Hematopoietic multipotent progenitor cell treated with erythropoietin and hydrocortisone succinate and interleukin-3 and kit ligand, for 8 days (in vitro differentiated cells): ENCODE results near the gene TRAM2.

Experiments used
- DNase-seq: peaks from one replicate; pipeline ENCODE4 v3.0.0-alpha.2; 2015

Gene TRAM2

DNA sequence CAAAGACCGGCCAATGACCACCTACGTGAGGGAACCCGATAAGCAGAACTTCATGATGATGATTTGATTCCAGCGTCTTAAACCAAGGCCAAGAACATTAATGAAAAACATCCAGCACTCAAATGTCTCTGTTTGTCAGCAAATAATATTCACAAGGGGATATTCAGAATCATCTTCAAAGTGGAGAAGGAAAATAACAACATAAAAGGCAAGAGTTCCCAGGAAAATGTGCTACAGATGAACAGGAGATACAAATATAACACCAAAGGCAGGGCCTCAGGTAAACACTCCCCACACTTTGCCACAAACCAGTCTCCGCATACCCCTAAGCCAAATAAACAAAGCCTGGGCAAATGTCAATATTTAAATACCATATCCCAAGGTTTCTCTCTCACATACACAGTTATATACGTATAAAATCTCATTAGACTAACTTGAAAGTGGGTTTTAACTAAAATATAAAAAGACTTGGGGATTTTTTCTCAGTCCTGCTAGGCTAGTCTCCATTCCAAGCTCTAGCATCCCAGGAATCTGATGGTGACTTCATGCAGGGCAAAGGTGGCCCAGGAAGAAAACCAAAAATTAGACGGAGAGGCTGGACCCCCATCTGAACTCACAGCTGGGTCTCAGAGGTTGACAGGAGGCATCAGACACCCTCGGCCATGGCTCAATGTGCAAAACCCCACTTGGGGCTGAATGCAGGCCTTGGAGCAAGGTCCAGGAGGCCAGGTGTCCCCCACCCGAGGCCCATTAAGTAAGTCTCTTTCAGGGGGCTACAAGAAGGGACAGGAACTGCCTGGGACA is 32.1 kb downstream of the TRAM2 start:
- no peak for DNase-seq

DNA sequence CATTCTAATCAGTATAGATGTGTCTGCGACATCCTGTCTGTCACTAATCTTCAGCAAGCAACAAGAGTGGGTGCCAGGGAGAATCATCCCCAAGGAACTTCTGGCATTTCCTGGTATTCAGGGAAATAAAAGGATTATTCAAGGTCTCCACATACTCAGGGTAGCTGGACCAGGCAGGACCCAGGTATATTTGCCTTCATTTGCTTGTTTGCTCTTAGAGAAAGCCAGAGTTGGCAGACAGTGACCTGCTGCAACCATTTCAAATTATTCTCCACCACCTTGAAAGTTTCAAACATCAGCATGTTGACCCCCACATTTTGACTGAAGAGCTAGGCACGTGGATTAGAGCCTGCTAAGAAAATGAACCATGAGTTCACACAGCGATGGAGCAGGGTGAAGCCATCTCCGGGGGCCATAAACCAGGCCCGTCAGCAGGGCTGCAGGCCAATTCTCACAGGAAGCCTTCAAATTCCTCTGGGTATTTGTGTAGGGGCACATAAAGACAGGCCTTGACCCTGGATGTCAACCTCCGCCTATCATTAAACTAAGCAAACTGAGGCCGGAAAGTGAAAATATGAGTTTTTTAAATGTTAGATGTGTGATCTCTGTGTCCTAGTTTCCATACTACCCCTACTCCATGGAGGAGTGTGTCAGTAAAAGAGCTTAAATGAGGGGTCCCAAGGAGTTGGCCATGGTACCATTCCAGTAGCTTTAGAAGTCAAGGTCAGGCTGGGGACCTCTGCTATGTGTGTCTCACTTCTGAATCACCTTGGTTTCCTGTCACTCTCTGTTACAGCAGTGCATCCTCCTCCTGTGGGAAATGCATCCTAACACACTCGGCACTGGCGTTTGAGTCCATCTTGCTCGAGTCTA is 32.9 kb downstream of the TRAM2 start:
- DNase-seq, result no peak

DNA sequence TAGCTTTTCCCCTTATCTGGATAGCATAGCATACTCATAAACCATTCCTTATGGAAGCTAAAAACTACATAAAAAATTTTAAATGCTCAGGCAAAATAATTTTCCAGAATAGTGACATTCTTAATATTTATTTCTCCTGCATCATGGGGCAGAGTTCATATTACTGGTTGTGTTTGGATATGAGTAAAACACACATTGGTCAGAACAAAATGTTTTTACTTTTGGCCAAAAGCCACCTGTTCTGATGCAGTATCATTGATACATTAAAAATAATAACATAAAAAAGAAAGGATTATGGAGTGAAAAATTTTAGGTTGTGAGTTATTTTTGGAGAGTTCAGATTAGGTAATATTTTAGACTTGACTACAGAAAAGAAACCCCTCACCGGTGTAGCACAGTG is 33.6 kb downstream of the TRAM2 start:
- DNase-seq, result no peak

DNA sequence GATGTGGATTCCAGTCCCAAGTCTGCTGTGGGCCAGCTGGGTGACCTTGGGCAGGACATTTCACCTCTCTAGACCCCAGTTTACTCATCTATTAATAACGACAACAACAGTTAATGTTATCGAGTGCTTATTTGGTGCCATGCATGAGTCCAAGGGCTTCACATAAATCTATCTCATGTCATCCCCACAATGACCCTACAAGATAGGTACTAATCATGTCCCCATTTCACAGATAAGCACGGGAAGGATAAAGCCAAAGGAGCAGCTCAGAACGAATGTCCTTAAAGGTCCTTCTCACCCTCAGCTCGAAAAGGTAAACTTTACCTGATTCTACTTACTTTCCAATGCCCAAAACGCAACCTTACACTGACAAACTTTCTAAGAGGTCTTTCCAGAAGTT is 35.7 kb downstream of the TRAM2 start:
- no peak for DNase-seq

DNA sequence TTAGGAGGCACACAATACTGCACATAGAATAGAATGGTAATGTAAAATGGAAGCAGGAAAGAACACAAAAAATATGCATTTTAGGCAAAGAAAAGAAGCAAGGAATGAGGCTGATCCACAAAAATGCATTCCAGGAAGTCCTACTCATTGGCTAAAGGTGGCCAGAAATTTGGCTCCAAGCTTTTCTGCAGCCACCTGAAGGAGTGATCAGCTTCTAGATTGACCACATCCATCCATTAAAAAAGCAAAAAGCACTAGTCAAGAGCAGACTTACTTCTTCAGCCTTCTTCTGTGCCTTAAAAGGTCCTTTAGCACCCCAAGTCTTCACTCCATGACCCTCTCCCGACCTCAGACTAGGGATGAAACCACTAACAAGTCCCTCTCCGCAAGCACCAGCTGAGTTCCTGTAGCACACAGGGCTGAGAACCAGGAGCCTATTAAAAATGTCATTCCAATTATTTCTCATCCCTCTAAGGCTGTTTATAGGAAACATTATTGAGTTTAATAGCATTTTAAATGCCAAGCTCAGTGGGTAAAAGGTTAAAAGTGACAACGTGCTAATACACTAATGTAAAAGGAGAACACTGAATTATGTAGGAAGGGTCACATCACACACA is 36.5 kb downstream of the TRAM2 start:
- DNase-seq, result no peak

DNA sequence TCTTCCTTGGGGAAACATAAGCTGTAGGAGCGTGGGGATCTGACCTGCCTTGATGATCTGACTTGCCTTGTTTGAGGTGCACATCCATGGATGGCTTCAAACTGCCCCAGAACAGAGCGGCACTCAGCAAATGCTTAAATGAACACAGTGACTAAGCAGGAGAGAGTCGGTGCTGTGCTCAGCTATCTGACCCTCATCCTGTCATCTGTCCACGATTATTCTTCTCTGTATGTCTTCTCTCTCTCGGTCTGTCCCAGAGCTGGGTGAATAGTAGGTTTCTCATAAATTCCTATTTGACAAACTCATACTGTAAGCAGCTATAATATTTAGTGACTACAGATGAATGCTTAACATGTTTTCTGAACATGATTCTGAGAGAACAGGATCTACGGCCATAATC is 37.3 kb downstream of the TRAM2 start:
- no peak for DNase-seq

DNA sequence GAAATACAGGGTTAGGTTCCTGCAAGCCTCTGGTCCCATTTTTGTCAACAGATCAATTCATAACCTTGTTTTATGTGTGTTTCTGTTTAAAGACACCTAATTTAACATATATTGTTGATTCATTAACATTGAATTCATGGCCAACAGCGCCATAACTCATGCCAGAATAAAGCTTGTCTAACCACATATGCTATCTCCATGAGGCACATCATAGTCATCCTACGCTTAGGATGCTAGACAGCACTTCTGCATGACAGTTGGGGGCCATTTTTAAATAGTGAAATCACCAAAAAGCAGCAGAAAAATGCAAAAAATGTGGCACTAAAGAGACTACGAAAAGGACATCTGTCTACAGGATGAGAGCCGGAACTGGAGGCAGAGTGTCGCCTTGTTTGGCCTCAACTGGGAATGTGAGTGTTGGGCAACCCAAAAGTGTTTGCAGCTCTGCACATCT is 37.9 kb downstream of the TRAM2 start:
- DNase-seq, result no peak

DNA sequence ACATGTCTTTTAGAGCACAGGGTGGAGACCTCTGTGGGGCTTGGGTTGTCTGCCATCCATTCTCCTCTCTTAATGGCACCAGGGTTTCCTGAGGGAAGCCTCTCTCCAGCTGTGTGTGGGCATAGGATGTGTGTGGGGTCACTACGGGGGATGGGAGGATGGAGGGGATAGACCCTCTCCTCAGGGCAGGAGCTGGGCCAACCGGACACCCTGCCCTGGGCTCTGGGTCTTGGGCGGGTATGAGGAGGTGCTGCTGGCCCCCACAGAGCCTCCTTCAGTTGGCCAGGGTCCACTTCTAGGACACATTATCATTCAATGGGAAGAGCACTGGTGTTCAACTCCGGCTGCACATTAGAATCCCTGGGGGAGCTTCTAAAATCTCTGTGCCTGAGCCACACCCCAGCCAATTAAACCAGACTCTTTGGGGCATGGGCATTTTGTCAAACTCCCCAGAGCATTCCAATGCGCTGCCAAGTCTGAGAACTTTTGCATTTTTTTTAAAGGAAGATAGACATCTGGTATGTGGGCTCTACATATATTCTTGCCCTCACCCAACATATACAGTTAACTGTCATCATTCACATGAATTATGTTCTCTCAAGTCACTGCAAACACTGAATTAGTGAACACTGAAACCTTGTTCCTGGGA is 38.5 kb downstream of the TRAM2 start:
- no peak for DNase-seq

DNA sequence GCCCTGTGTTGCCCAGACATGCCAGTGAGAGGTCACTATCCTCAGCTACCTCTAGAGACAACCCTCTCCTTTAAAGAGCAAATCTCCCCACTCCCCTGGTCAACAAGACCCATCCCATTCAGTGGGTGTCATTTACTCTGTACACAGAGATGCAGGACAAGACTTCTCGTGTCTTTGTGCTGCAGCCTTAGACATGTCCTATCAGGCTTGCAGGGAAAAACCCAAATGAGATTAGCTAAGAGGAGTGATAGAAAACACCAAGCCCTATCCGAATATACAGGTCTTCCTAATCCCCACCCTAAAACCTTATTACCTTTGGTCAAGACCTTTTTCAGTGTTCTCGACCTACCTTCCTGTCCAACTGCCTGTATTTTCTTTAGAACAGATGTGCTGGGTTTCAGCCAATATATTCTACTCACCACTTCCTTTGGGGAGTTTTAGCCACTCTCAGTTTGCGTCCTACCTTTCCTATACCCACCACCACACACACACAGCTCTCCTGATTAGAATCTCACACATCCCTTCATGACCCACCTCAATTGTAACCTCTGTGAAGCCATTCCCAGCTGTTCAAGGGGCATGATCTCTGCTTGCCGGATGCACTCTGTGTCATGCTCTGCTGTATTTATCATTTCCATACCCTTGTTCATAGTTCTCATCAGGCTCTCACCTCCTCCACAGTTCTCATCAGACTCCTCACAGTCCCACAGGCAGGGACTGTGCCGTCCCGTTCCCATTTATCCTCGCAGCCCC is 39.7 kb downstream of the TRAM2 start:
- no peak for DNase-seq

DNA sequence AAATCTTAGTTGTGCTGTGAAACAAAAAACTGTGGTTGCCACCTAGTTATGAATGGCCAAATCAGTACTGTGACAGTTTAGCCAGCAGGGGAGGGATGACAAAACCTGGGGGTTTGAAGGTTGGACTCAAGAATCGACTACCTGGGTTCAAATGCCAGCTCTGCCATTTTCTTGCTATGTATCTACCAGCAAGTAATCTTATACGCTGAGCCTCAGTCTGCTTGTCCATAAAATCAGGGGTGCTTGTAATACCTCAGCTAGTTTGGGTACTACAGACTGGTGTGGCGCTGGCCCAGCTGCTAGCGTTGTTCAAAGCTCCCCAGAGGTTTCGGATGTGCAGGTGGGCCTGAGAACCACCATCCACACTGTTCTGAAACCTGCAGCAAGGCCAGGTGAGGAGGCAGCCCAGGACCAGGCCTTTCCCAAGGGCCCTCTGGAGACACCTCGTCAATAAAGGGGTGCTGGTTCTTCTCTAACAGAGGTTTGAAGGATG is 40.4 kb downstream of the TRAM2 start:
- DNase-seq, result no peak

DNA sequence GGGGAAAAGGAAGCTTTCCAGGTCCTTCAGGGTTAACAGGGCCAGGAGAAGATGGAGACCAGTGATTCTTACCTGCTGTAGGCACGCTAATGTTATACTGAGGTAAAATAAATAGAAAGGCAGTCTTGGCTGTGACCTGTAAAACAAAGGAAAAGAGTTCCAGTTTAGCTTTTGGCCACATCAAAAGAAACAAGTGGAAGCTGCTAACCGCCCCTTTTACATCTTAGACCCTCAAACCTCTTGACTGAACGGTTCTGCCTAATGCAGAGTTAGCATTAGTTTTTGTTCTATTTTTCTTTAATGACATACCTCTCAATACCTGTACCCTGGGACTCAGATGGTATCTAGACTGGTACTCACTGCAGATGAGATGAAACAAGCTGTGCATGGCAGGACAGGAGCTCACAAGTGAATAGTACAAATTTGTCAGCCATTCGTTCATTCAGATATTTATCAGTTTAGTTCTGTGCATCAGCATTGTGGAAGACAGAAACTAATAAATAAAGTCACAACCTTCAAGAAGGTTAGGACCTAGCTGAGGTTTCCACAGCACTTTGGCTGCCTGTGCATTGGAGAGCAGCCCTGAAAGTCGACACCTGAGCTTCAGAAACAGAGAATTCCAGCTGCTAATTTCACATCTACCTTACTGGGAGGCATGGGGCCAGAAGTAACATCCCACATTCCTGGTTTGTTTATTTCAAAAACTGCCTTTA is 41.0 kb downstream of the TRAM2 start:
- no peak for DNase-seq

DNA sequence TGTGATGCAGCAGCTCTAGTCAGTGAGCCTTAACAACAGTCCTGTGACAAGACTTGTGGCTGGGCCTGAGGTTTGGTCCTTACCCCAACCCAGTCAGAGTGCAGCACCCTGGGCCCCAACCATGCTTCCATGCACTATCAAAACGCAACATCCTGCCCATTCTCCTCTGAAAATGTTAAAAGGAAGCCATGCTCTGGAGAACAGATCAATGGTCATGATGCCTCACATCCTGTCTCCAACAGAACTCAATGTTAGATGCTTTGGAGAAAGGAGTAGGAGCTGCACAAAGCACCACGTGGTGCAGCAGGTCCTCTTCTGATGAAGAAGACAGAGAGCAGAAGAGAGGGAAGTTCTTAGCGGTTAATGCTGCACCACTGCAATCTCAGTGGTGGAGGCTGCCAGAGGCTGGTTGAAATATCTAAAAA is 41.9 kb downstream of the TRAM2 start:
- no peak for DNase-seq

DNA sequence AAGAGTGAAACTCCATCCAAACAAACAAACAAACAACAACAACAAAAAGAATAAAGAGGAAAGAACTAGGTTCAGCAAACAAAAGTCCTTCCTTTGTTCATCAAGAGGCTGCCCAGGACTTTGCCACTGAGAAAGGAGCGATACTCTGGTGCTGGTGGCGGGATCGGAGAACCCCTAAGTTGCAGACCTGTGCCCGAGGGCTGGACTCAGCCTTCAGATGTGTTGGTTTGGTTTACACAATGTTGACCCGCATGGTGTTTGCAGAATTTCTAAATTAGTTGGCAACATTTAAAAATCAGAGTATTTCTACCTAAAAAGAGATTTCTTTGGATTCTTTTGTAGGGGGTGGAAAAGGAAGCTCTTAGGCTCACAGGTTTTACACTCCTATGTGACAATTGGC is 42.5 kb downstream of the TRAM2 start:
- no peak for DNase-seq

DNA sequence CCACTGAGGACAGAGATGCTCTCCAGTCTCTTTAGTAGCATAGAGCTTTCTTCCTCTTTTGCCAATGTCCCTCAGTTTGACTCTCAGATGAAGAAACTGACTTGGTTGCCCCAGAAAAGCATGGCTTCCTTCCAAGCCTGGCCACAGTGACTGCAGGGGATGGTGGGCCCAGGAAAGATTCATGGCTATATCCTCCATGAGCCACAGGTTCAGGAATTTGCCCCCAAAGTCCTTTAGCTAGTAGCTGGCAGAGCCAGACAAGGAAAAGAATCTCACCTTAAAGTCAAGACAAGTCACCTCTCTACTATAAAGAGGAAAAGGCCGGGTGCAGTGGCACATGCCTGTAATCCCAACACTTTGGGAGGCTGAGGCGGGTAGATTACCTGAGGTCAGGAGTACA is 43.4 kb downstream of the TRAM2 start:
- no peak for DNase-seq

DNA sequence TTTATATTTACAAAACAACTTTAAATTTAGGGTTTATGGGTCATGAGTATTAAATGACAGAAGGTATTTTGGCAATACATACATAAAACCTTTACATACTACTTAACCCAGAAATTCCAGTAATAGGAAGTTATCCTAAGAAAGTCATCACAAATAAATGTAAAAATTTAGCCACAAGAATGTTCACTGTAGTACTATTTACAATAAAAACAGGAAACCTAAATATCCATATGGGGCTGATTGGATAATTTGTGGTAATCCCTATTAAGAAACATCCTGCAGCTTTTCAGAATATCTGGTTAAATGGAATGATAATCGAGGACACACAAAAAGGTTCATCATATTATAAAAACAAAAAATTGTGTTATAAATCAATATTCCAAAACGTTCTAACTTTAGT is 44.4 kb downstream of the TRAM2 start:
- DNase-seq, result no peak

DNA sequence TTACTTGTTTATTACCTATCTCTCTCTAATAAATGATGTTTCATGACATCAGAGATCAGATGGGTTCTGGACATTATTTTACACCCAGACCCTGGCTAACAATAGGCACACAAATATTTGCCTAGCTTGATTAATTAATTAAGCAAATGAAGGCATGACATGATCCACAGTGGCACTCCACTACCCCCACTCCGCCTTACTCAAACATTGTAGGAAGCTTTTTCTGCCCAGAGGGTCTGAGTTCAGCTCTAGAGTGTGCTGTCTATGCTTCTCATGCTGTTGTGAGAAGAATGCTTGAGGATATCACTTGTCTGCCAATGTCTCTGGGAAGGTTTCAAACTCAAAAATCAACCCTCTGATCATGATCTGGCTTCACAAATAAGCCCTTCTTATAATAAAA is 45.0 kb downstream of the TRAM2 start:
- no peak for DNase-seq

DNA sequence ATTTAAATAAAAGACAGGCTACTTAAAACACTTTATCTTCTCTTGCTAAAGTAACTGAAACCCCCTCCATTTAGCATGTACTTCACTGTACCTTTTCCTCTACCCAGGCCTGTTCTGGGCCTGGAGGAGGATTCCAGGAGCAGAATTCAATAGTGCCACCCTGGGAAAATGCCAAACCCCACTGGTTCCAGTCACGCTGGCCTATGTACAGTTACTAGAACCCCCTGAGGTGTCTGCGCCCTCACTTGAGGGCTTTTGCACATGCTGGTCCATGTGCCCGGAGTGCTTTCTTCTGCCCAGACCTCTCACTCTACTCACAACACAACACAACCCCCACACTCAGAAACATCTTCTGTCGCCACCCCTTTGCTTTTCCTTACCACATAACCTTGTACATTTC is 45.5 kb downstream of the TRAM2 start:
- no peak for DNase-seq

DNA sequence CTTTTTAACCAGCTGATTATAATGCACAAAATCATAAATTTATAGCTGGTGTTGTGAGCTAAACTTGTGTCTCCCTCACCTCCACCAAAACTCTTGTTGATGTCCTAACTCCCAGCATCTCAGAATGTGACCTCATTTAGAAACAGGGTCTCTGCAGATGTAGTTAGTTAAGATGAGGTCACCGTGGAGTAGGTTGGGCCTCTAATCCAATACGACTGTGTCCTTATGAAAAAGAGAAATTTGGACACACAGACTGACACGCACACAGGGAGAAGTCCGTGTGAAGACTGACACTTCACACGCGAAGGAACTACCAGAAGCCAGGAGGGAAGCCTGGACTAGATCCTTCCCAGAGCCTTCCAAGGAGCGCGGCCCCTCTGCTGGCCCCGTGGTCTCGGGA is 46.5 kb downstream of the TRAM2 start:
- DNase-seq, result no peak

DNA sequence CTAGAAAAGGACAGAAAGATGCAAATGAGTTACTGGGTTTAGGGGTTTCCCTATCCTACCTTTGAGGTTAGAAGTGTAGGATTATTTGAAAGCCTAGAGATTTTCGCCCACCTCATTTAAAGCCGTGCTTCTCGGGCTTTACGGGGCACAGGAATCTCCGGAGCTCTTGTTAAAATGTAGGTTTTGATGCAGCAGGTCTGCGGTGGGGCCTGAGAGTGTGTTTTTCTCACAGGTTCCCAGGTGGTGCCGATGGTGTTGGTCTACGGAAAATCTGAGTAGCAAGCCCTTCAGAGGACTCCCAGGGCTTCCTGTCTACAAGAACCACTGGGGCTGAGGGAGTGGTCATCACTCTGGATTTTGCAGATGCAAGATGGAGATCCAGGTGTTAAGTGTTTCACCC is 47.5 kb downstream of the TRAM2 start:
- no peak for DNase-seq

DNA sequence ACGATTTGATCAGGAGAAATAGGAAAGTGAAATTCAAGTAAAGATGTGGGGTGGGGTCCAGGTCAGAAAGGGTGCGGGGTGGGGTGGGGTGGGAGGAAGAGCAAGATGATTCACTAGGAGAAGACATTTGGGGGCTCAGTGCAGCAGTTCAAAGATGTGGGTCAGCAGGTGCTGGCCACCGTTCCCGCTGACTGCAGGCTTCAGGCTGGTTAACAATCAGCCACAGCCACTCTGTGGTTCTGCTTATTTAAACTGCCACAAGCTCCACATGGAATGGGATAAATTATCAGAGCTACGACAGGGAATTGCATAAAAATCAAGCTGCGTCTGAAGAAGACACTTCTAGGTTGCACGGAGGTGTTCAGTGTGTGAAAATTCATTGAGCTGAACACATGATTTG is 49.4 kb downstream of the TRAM2 start:
- no peak for DNase-seq

DNA sequence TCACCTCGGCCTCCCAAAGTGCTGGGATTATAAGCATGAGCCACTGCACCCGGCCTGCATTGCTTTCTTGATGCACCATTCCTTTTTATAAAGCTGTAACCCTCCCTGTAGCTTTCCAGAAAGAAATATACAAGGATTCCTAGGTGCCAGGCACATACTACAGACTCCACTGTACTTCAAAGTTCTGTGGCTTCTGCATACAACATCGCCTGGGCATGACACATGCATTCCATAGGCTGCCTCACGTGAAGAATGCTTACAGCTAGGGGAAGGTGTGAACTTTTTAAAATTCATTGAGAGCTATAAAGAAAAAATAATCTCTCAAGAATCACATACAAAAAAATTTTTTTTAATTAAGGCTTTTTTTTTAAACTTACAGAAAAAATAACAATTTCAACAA is 50.2 kb downstream of the TRAM2 start:
- DNase-seq, result no peak

DNA sequence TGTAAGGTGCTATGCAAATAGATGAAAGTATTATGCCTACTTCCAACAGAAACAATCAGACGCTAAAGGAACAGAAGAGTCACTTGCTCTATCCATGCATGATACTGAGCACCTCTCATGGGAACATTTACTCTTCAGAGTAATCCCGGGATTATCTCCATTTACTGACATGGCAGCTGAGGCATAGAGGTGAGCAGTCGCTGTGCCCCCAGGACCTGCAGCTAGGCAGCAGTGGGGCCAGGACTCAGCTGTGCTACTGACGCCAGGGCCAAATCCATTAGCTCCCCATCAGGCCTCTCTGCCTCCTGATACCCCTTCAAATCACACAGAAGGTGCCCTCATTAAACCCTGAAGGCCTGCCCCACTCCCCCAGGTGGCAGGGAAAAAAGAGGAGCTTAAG is 51.9 kb downstream of the TRAM2 start:
- no peak for DNase-seq
